SK-N-SH (cell line): ENCODE measurements around the gene IFNA2.

Source experiments
- CTCF ChIP-seq: fragments of 200-600 bp; sonication (generic); IDR thresholded peaks from 2 replicates; pipeline ENCODE4 v1.6.1; 2017; ENCODE audit warnings: antibody characterized with exemption, mild to moderate bottlenecking, moderate library complexity
- EP300 ChIP-seq, 2 experiments: IDR thresholded peaks; 2 replicates each; pipeline versions ENCODE4 v1.4.0 to v1.6.1; 2012; ENCODE audit warnings: borderline replicate concordance in 1 of 2, low read depth in 1 of 2, low read length in 1 of 2
- GABPA ChIP-seq: IDR thresholded peaks from 2 replicates; pipeline ENCODE4 v1.4.0; 2012; ENCODE audit warnings: low read depth, mild to moderate bottlenecking
- JUND ChIP-seq: IDR thresholded peaks from 2 replicates; pipeline ENCODE4 v1.4.0; 2012
- MXI1 ChIP-seq: IDR thresholded peaks from 2 replicates; pipeline ENCODE4 v1.6.1; 2012; ENCODE audit warnings: mild to moderate bottlenecking, low read depth, low read length, improper control_type of control experiment
- RCOR1 ChIP-seq: fragments of 150-350 bp; IDR thresholded peaks from 2 replicates; pipeline ENCODE4 v1.6.1; 2017; ENCODE audit warnings: antibody characterized with exemption, low read length
- TCF12 ChIP-seq: IDR thresholded peaks from 2 replicates; pipeline ENCODE4 v1.4.0; 2012
- USF2 ChIP-seq: fragments of 150-350 bp; IDR thresholded peaks from 2 replicates; pipeline ENCODE4 v1.6.1; 2017; ENCODE audit warnings: antibody characterized with exemption, low read length, low read depth, borderline replicate concordance
- YY1 ChIP-seq: IDR thresholded peaks from 2 replicates; pipeline ENCODE4 v1.4.0; 2012; ENCODE audit warnings: low read depth, mild to moderate bottlenecking
- ZBTB33 ChIP-seq: IDR thresholded peaks from 2 replicates; pipeline ENCODE4 v1.4.0; 2012; ENCODE audit warnings: low read depth, borderline replicate concordance

GRCh38 chr9:21414220-21414940, 29.2 kb upstream of the IFNA2 start:
- TF ChIP-seq CTCF = no peak
- no peak for TF ChIP-seq YY1
- TF ChIP-seq RCOR1 = no peak
- TF ChIP-seq TCF12 = no peak
- no peak for TF ChIP-seq MXI1
- no peak for TF ChIP-seq GABPA
- TF ChIP-seq EP300 (IDR thresholded peaks at IDR 0.05; ENCODE audit: borderline replicate concordance in 1 of 2, low read depth in 1 of 2, low read length in 1 of 2) = no peak
- TF ChIP-seq USF2 = no peak
- no peak for TF ChIP-seq ZBTB33
- TF ChIP-seq JUND = no peak
